GM21825 (cell line): ENCODE data around the gene HMGN3.
A peak's percentile ranks its signal among the peaks of the same experiment; 100 is the strongest.
"Not testable (repeated sequence)": the region's sequence is repeated elsewhere in the genome, so short reads cannot be mapped to it uniquely, and the experiment has no call there.

Experiments
- ATAC-seq: cut with Tn5 transposase; IDR thresholded peaks from one replicate; pipeline ENCODE4 v1.9.1; 2021; ENCODE audit warnings: mild to moderate bottlenecking, moderate library complexity; ENCODE audit not compliant: unreplicated experiment

HMGN3 gene

GRCh38 chr6:79234150-79235022 lies at the start of gene HMGN3:
TSS of gene HMGN3 (minus strand) at chr6:79234682.
- ATAC-seq = peak; percentile 93

GRCh38 chr6:79280756-79281155 lies 46.3 kb upstream of the HMGN3 start:
- ATAC-seq = no peak

- no peak for ATAC-seq
Measured at GRCh38 chr6:79277109-79277508, 42.6 kb upstream of the HMGN3 start.

GRCh38 chr6:79269877-79270276 lies 35.4 kb upstream of the HMGN3 start:
- no peak for ATAC-seq

GRCh38 chr6:79267128-79267527 lies 32.6 kb upstream of the HMGN3 start:
- no peak for ATAC-seq

DNA sequence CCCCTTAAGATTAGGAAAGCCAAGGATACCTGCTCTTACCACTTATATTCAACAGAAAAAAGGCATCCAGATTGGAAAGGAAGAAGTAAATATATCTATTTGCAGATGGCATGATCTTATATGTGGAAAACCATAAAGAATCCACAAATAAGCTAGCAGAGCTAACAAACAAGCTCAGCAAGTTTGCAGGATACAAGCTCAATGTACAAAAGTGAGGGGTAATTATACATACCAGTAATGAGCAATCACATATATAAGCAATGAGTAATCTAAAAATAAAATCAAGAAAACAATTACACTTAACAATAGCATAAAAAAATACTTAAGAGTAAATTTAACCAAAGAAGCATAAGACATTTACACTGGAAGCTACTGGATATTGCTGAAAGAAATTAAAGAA lies 31.6 kb upstream of the HMGN3 start:
- ATAC-seq = no peak

DNA sequence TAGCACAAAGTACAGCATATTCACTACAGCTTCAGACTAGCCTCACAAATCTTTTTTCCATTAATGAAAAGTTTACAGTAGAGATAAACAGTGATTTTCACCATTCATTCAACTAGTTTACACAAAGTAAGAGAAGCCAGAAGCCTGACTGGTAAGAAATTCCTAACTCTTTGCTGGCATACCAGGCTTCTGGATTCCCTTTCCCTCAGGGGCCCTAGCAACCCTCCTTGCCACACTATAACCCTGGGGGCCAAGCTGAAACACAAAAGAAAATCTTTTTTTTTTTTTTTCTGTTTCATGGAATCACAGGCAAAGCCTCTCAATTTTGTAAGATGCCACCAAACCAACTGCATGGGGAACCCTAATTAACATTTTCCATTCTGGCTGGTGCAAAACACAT lies 28.9 kb upstream of the HMGN3 start:
- ATAC-seq = no peak

- ATAC-seq = no peak
Measured at GRCh38 chr6:79261666-79262065, 27.2 kb upstream of the HMGN3 start.

- ATAC-seq = no peak
Measured at GRCh38 chr6:79260772-79261171, 26.3 kb upstream of the HMGN3 start.

DNA sequence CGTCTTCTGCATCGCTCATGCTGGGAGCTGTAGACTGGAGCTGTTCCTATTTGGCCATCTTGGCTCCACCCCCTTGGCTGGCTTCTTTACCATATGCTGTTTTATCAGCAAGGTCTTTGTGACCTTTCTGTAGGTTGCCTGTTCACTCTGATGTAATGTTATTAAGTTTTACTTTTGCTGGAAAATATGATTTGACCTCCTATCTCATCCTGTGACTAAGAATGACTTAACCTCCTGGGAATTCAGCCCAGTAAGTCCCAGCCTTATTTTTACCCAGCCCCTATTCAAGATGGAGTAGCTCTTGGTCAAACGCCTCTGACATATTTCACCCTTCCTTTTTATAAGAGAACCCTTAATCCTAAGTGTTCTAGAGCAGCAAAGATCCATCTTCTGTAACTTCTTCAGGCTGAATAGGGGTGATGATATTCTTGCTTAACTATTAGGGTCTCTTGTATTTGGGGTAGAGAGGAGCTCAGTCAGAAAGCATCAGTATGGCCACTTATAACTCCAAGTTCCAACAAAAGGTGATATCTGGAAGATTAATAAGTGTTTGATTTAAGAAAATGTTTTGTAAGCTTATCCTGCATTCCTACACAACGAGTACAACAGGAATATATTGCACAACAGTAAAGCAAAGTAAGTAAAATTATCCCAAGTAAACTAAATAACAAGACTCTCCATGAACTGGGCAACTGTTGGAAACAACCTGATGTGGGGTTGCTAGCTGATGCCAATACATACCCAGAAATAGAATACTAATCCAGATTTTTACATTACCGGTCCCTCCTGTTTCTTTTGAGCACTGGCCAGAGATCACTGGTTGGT lies 23.1 kb upstream of the HMGN3 start:
- no peak for ATAC-seq

GRCh38 chr6:79256770-79257169 lies 22.3 kb upstream of the HMGN3 start:
- not testable (repeated sequence) for ATAC-seq

DNA sequence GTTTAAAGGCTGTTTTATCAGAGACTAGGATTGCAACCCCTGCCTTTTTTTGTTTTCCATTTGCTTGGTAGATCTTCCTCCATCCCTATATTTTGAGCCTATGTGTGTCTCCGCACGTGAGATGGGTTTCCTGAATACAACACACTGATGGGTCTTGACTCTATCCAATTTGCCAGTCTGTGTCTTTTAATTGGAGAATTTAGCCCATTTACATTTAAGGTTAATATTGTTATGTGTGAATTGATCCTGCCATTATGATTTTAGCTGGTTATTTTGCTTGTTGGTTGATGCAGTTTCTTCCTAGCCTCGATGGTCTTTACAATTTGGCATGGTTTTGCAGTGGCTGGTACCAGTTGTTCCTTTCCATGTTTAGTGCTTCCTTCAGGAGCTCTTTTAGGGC lies 20.6 kb upstream of the HMGN3 start:
- not testable (repeated sequence) for ATAC-seq

DNA sequence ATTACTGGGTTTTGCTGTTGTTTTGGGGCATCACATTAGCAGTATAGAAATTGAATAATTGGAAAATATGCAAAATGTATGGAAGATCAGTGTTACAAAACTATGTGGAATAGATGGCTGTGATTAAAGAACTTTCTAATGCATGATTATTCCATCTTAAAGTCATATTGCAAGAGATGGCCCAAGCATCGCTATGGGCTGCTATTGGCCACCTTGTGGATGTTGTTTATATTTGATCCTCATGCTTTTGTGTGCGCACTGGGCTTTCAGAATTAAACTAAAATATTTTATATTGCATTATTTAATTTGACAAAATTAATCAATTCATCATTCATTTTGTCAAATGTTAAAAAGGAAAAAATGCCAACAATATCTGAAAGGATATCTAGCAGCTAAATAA lies 16.1 kb upstream of the HMGN3 start:
- ATAC-seq = no peak

DNA sequence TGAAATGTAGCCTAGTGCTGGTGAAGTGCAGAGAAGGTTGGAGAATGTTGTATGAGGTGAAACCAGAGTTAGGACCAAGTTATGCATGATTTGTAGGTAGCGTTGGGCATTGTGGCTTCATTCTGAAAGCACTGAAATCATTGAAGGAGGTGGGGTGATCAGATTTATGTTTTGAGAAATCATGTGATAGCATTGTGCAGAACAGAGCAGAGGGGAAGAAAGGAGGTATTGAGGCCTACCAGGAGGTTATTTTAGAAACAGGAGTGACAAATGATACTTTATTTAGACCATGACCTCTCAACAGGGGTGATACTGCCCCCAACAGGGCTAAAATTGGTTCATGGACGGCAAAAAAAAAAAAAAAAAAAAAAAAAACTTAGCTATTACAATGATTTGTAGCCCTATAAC lies 15.6 kb upstream of the HMGN3 start:
- ATAC-seq = peak; percentile 74

GRCh38 chr6:79249136-79249535 lies 14.7 kb upstream of the HMGN3 start:
- no peak for ATAC-seq

DNA sequence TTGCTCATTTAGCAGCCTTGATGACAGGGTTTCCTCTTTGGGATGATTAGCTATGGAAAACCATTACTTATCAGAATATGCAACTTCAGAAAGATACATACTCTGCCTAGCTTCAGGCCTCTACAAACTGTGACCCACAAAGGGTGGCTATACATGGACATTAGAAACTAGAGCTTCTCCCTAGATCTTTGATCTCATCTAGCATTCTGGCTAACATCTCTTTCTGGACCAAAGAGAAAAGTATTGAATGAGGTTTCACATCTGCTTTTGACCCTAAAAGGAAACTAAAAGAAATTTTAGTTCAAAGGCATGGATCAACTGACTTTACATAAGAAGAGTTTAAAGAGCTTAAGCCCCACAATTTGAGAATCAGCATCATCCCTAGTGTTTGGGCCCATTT lies 12.4 kb upstream of the HMGN3 start:
- ATAC-seq = peak; percentile 81

DNA sequence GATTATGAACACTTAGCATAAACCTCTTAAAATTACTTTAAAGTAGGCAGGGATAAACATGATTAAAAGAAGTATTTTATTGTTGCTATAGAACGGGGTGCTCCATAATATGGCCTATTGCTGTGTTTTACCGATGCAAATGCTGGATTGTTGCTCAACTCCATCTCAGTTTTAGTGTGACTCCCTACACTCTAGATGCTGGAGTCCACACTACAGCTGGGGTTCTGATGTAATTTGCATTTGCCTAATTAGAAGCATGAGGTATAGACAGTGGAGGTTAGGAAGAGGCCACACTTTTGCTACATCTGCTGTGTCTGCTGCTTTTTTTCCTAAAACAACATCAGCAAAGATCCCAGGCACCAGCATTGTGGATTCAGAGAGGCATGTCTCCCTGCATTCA lies 6.7 kb upstream of the HMGN3 start:
- ATAC-seq = no peak

GRCh38 chr6:79240509-79240908 lies 6.0 kb upstream of the HMGN3 start:
- ATAC-seq = no peak

- ATAC-seq = peak; percentile 65
Measured at GRCh38 chr6:79239536-79240168, 5.2 kb upstream of the HMGN3 start.

DNA sequence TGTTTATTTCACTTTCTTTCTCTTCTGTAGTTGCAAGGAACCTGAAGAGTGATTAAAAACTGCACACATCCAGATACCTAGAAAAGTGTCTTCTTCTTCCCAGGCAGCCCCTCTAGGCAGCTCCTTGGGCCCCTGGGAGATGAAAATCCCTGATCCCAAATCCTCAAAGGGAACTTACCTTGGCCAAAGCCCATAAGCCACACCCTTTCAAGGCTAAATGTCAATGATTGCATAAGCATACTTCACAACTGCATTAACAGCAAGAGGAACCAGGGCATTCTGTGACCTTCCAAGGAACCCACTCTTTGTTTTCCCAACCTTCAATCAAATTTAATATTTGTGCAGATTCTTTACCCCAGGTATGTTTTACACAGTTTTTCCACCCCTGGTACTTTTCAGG lies 4.4 kb upstream of the HMGN3 start:
- ATAC-seq = no peak

- ATAC-seq = no peak
Measured at GRCh38 chr6:79236711-79237110, 2.2 kb upstream of the HMGN3 start.
